DND-41 (cell line): ENCODE data around the gene ZNF70.

Source experiments
- CTCF ChIP-seq: IDR thresholded peaks from 2 replicates; pipeline ENCODE4 v1.5.1; 2012; ENCODE audit warnings: borderline replicate concordance, low read length, moderate library complexity, mild to moderate bottlenecking; ENCODE audit not compliant: poor library complexity, severe bottlenecking; ENCODE audit errors: extremely low read depth
- EZH2 ChIP-seq: IDR thresholded peaks from 3 replicates; pipeline ENCODE4 v1.6.1; 2012; ENCODE audit warnings: borderline replicate concordance, low read depth, mild to moderate bottlenecking, moderate library complexity, low read length, inconsistent platforms; ENCODE audit not compliant: severe bottlenecking

GRCh38 chr22:23791738-23792645 lies 41.1 kb upstream of the ZNF70 start:
- TF ChIP-seq CTCF: no peak
- no peak for TF ChIP-seq EZH2
